ENCODE results near the gene ICOSLG.
"Not testable (repeated sequence)": the region's sequence is repeated elsewhere in the genome, so short reads cannot be mapped to it uniquely, and the experiment has no call there.

The ICOSLG gene

DNA sequence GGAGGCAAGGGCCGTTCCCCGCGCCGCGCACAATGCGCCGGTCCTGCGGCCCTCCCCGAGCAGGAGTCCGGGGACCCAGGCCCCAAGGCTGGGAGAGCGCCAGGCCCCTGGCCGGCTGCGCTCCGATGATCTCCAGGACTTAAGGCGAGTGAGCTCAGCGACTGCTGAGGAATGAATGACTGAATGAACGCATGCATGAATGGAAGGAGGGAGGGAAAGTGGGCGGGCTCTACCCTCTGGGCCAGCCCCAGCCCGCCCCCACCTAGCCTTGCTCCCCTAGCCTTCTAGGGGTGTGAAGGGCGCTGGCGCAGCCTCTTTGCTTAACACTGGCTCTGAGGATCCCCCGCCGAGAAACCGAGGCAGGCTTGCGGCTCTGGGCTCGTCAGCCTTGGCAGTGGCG lies 538 bp upstream of the ICOSLG start:
- H3K9ac ChIP-seq (ENCODE audit: low read length); H3K27me3 ChIP-seq (ENCODE audit: control insufficient read depth, insufficient read depth, low read length); H3K9me3 ChIP-seq (ENCODE audit: control insufficient read depth, low read length); H3K4me1 ChIP-seq (ENCODE audit: control insufficient read depth, insufficient read depth, low read length); H3K4me3 ChIP-seq (ENCODE audit: low read length); H3K36me3 ChIP-seq (ENCODE audit: control insufficient read depth, insufficient read depth, low read length): not testable (repeated sequence)

DNA sequence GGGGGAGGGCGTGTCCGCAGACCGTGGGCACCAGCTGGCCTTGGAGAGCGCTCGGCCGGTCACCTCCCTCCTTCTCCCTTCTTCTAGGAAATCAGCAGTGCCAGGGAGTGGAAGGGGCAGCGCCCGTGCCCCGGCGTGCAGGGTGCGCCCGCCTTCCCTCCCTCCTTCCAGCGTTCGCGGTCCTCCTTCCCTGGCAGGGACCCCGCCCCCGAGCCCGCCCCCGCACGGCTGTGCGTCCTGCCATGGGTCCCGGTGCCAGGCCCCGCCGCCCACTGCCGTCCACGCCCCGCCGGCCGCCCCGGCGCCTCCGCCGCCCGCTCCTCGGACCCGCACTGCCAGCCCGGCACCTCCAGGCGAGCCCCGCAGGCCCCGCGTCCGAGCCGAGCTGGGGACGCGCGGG lies 390 bp downstream of the ICOSLG start:
- not testable (repeated sequence) for H3K4me3 ChIP-seq (ENCODE audit: low read length); H3K36me3 ChIP-seq (ENCODE audit: control insufficient read depth, insufficient read depth, low read length); H3K9me3 ChIP-seq (ENCODE audit: control insufficient read depth, low read length); H3K27me3 ChIP-seq (ENCODE audit: control insufficient read depth, insufficient read depth, low read length); H3K9ac ChIP-seq (ENCODE audit: low read length); H3K4me1 ChIP-seq (ENCODE audit: control insufficient read depth, insufficient read depth, low read length)

DNA sequence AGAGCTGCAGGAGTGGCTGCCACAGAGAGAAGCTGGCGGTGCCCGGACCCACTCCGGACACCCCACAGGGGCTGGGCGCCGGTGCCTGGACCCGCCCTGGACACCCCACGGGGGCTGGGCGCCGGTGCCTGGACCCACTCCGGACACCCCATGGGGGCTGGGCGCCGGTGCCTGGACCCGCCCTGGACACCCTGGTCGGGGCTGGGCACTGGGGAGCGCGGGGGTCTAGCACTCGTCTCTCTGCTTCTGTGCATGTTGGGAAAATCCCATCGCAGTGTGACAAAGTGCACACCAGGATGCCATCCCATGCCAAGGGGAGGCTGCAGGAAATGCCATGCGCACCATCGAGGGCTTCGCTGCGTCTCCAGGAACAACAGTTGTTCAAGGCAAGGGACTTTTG lies 11.2 kb downstream of the ICOSLG start:
- H3K36me3 ChIP-seq (ENCODE audit: control insufficient read depth, insufficient read depth, low read length); H3K4me3 ChIP-seq (ENCODE audit: low read length); H3K9me3 ChIP-seq (ENCODE audit: control insufficient read depth, low read length): not testable (repeated sequence)

GRCh38 chr21:44228109-44228508 lies 12.6 kb downstream of the ICOSLG start:
- not testable (repeated sequence) for H3K4me1 ChIP-seq (ENCODE audit: control insufficient read depth, insufficient read depth, low read length); H3K9ac ChIP-seq (ENCODE audit: low read length); H3K36me3 ChIP-seq (ENCODE audit: control insufficient read depth, insufficient read depth, low read length); H3K9me3 ChIP-seq (ENCODE audit: control insufficient read depth, low read length); H3K4me3 ChIP-seq (ENCODE audit: low read length); H3K27me3 ChIP-seq (ENCODE audit: control insufficient read depth, insufficient read depth, low read length)

More for the DNA sequence above, 11.2 kb downstream of the ICOSLG start:
- H3K4me1 ChIP-seq (ENCODE audit: control insufficient read depth, insufficient read depth, low read length); H3K9ac ChIP-seq (ENCODE audit: low read length); H3K27me3 ChIP-seq (ENCODE audit: control insufficient read depth, insufficient read depth, low read length): not testable (repeated sequence)

GRCh38 chr21:44227614-44228013 lies 13.1 kb downstream of the ICOSLG start:
- H3K27me3 ChIP-seq (ENCODE audit: control insufficient read depth, insufficient read depth, low read length); H3K9ac ChIP-seq (ENCODE audit: low read length); H3K4me1 ChIP-seq (ENCODE audit: control insufficient read depth, insufficient read depth, low read length); H3K36me3 ChIP-seq (ENCODE audit: control insufficient read depth, insufficient read depth, low read length); H3K4me3 ChIP-seq (ENCODE audit: low read length); H3K9me3 ChIP-seq (ENCODE audit: control insufficient read depth, low read length): not testable (repeated sequence)

GRCh38 chr21:44225605-44226004 lies 15.1 kb downstream of the ICOSLG start:
- not testable (repeated sequence) for H3K36me3 ChIP-seq (ENCODE audit: control insufficient read depth, insufficient read depth, low read length); H3K9me3 ChIP-seq (ENCODE audit: control insufficient read depth, low read length); H3K27me3 ChIP-seq (ENCODE audit: control insufficient read depth, insufficient read depth, low read length); H3K9ac ChIP-seq (ENCODE audit: low read length); H3K4me1 ChIP-seq (ENCODE audit: control insufficient read depth, insufficient read depth, low read length); H3K4me3 ChIP-seq (ENCODE audit: low read length)

GRCh38 chr21:44223334-44223733 lies 17.4 kb downstream of the ICOSLG start:
- not testable (repeated sequence) for H3K36me3 ChIP-seq (ENCODE audit: control insufficient read depth, insufficient read depth, low read length); H3K9me3 ChIP-seq (ENCODE audit: control insufficient read depth, low read length); H3K9ac ChIP-seq (ENCODE audit: low read length); H3K4me1 ChIP-seq (ENCODE audit: control insufficient read depth, insufficient read depth, low read length); H3K4me3 ChIP-seq (ENCODE audit: low read length); H3K27me3 ChIP-seq (ENCODE audit: control insufficient read depth, insufficient read depth, low read length)

- not testable (repeated sequence) for H3K36me3 ChIP-seq (ENCODE audit: control insufficient read depth, insufficient read depth, low read length); H3K4me1 ChIP-seq (ENCODE audit: control insufficient read depth, insufficient read depth, low read length); H3K4me3 ChIP-seq (ENCODE audit: low read length); H3K9me3 ChIP-seq (ENCODE audit: control insufficient read depth, low read length); H3K9ac ChIP-seq (ENCODE audit: low read length); H3K27me3 ChIP-seq (ENCODE audit: control insufficient read depth, insufficient read depth, low read length)
Measured at GRCh38 chr21:44220674-44221073, 20.1 kb downstream of the ICOSLG start.

- not testable (repeated sequence) for H3K4me3 ChIP-seq (ENCODE audit: low read length); H3K36me3 ChIP-seq (ENCODE audit: control insufficient read depth, insufficient read depth, low read length); H3K27me3 ChIP-seq (ENCODE audit: control insufficient read depth, insufficient read depth, low read length); H3K9me3 ChIP-seq (ENCODE audit: control insufficient read depth, low read length); H3K4me1 ChIP-seq (ENCODE audit: control insufficient read depth, insufficient read depth, low read length); H3K9ac ChIP-seq (ENCODE audit: low read length)
Measured at GRCh38 chr21:44218461-44218860, 22.3 kb downstream of the ICOSLG start.

DNA sequence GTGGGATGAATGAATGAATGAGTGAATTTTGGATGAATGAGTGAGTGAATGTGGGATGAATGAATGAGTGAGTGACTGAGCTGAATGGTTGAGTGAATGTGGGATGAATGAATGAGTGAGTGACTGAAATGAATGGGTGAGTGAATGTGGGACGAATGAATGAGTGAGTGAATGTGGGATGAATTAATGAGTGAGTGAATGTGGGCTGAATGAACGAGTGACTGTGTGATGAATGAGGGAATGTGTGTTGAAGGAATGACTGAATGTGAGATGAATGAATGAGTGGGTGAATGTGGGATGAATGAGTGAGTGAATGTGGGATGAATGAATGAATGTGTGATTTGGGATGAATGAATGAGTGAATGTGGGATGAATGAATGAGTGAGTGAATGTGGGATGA lies 28.8 kb downstream of the ICOSLG start:
- not testable (repeated sequence) for H3K4me3 ChIP-seq (ENCODE audit: low read length); H3K4me1 ChIP-seq (ENCODE audit: control insufficient read depth, insufficient read depth, low read length); H3K27me3 ChIP-seq (ENCODE audit: control insufficient read depth, insufficient read depth, low read length); H3K36me3 ChIP-seq (ENCODE audit: control insufficient read depth, insufficient read depth, low read length); H3K9me3 ChIP-seq (ENCODE audit: control insufficient read depth, low read length); H3K9ac ChIP-seq (ENCODE audit: low read length)

DNA sequence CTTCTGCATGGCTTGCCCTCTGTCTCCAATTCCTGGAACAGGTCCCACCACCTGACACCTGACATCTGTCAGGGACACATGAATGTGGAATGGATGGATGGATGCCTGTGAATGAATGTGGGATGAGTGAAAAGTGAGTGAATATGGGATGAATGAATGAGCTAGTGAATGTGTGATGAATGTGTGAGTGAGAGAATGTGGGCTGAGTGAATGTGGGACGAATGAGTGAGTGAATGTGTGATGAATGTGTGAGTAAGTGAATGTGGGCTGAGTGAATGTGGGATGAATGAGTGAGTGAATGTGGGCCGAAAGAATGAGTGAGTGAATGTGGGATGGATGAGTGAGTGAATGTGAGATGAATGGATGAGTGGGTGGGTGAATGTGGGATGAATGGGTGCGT lies 29.2 kb downstream of the ICOSLG start:
- not testable (repeated sequence) for H3K9me3 ChIP-seq (ENCODE audit: control insufficient read depth, low read length); H3K27me3 ChIP-seq (ENCODE audit: control insufficient read depth, insufficient read depth, low read length)

GRCh38 chr21:44207860-44208646 lies 32.7 kb downstream of the ICOSLG start:
- not testable (repeated sequence) for H3K36me3 ChIP-seq (ENCODE audit: control insufficient read depth, insufficient read depth, low read length); H3K4me3 ChIP-seq (ENCODE audit: low read length); H3K4me1 ChIP-seq (ENCODE audit: control insufficient read depth, insufficient read depth, low read length); H3K9ac ChIP-seq (ENCODE audit: low read length); H3K9me3 ChIP-seq (ENCODE audit: control insufficient read depth, low read length); H3K27me3 ChIP-seq (ENCODE audit: control insufficient read depth, insufficient read depth, low read length)

More for the DNA sequence above, 29.2 kb downstream of the ICOSLG start:
- H3K4me1 ChIP-seq (ENCODE audit: control insufficient read depth, insufficient read depth, low read length); H3K36me3 ChIP-seq (ENCODE audit: control insufficient read depth, insufficient read depth, low read length); H3K4me3 ChIP-seq (ENCODE audit: low read length); H3K9ac ChIP-seq (ENCODE audit: low read length): not testable (repeated sequence)
